GM21529 (cell line): Measurements from ENCODE around the gene JPH3.

Experiments
- ATAC-seq: cut with Tn5 transposase; IDR thresholded peaks from one replicate; pipeline ENCODE4 v1.9.1; 2021; ENCODE audit not compliant: unreplicated experiment

JPH3 gene

GRCh38 chr16:87625241-87625797 lies 23.0 kb downstream of the JPH3 start:
- ATAC-seq = no peak

GRCh38 chr16:87626401-87626800 lies 24.1 kb downstream of the JPH3 start:
- ATAC-seq = no peak

- no peak for ATAC-seq
These were observed 24.6 kb downstream of the JPH3 start for GRCh38 chr16:87626905-87627304.

- ATAC-seq = no peak
These were observed 25.4 kb downstream of the JPH3 start for GRCh38 chr16:87627542-87628245.

- no peak for ATAC-seq
These were observed 26.1 kb downstream of the JPH3 start for GRCh38 chr16:87628246-87628923.

- ATAC-seq = no peak
These were observed 26.6 kb downstream of the JPH3 start for GRCh38 chr16:87628940-87629339.

- no peak for ATAC-seq
These were observed 28.8 kb downstream of the JPH3 start for GRCh38 chr16:87631067-87631466.

- ATAC-seq = no peak
These were observed 32.1 kb downstream of the JPH3 start for GRCh38 chr16:87634411-87634810.

GRCh38 chr16:87635541-87636049 lies 33.3 kb downstream of the JPH3 start:
- ATAC-seq = no peak

GRCh38 chr16:87636050-87636684 lies 33.9 kb downstream of the JPH3 start:
- ATAC-seq = no peak

GRCh38 chr16:87636741-87637140 lies 34.4 kb downstream of the JPH3 start:
- ATAC-seq = no peak

- ATAC-seq = no peak
These were observed 35.0 kb downstream of the JPH3 start for GRCh38 chr16:87637357-87637756.

GRCh38 chr16:87638736-87639135 lies 36.4 kb downstream of the JPH3 start:
- ATAC-seq = no peak

- no peak for ATAC-seq
These were observed 39.4 kb downstream of the JPH3 start for GRCh38 chr16:87641721-87642120.

GRCh38 chr16:87642491-87642890 lies 40.2 kb downstream of the JPH3 start:
- no peak for ATAC-seq

GRCh38 chr16:87644186-87644585 lies 41.9 kb downstream of the JPH3 start:
- no peak for ATAC-seq

GRCh38 chr16:87644596-87644995 lies 42.3 kb downstream of the JPH3 start:
- ATAC-seq = no peak

- ATAC-seq = no peak
These were observed 43.5 kb downstream of the JPH3 start for GRCh38 chr16:87645802-87646201.

GRCh38 chr16:87647431-87648185 lies 45.3 kb downstream of the JPH3 start:
- no peak for ATAC-seq

GRCh38 chr16:87648236-87648635 lies 45.9 kb downstream of the JPH3 start:
- ATAC-seq = no peak
